Osteoblast (primary cell): ENCODE measurements around the gene IFT27. TPM values are rescaled to one million over a fixed set of nuclear protein-coding genes. Genes with fewer than 3 reads are reported as not detected.

Experiments used
- DNase-seq: peaks from one replicate; pipeline ENCODE4 v3.0.0; 2011; ENCODE audit warnings: low spot score, mixed read lengths; ENCODE audit not compliant: insufficient read length; ENCODE audit errors: missing footprints
- H2AFZ ChIP-seq: 2 replicates; pipeline ENCODE4 v1.6.0; 2011; ENCODE audit warnings: mild to moderate bottlenecking, low read length
- H3K27ac ChIP-seq: 2 replicates; pipeline ENCODE4 v1.5.1; 2011; ENCODE audit warnings: mild to moderate bottlenecking, low read depth, low read length, moderate library complexity
- H3K27me3 ChIP-seq: 2 replicates; pipeline ENCODE4 v1.6.0; 2012; ENCODE audit warnings: mild to moderate bottlenecking, control low read depth, inconsistent platforms, low read length, moderate library complexity; ENCODE audit not compliant: insufficient read depth
- H3K36me3 ChIP-seq: 2 replicates; pipeline ENCODE4 v1.5.1; 2011; ENCODE audit warnings: mild to moderate bottlenecking, low read length, control low read depth, moderate library complexity; ENCODE audit not compliant: insufficient read depth
- H3K4me1 ChIP-seq: 2 replicates; pipeline ENCODE4 v1.5.1; 2011; ENCODE audit warnings: mild to moderate bottlenecking, low read length, control low read depth, moderate library complexity; ENCODE audit not compliant: insufficient read depth
- H3K4me2 ChIP-seq: 2 replicates; pipeline ENCODE4 v1.6.0; 2011; ENCODE audit warnings: mild to moderate bottlenecking, low read length; ENCODE audit not compliant: insufficient read depth
- H3K4me3 ChIP-seq: fragments of 200-600 bp; sonication (generic); 3 replicates; pipeline ENCODE4 v1.5.1; 2012; ENCODE audit warnings: mild to moderate bottlenecking, low read length, inconsistent platforms; ENCODE audit not compliant: insufficient read depth
- H3K79me2 ChIP-seq: 2 replicates; pipeline ENCODE4 v1.6.0; 2012; ENCODE audit warnings: mild to moderate bottlenecking, low read length, control low read depth, inconsistent platforms; ENCODE audit not compliant: insufficient read depth
- H3K9me3 ChIP-seq: 2 replicates; pipeline ENCODE4 v1.5.1; 2011; ENCODE audit warnings: low read depth, low read length, control low read depth
- H4K20me1 ChIP-seq: 2 replicates; pipeline ENCODE4 v1.6.0; 2012; ENCODE audit warnings: mild to moderate bottlenecking, low read length, control low read depth; ENCODE audit not compliant: insufficient read depth
- CTCF ChIP-seq: IDR thresholded peaks from 2 replicates; pipeline ENCODE4 v1.5.1; 2011; ENCODE audit warnings: mild to moderate bottlenecking, low read depth, low read length, moderate library complexity; ENCODE audit errors: extremely low read depth
- total RNA-seq: library from RNA; depleted of rRNA; stranded (reverse); fragments of >200 nt; gene quantifications from 2 replicates; pipeline ENCODE4 v1.2.3, GENCODE V29; 2012

IFT27 gene
- total RNA-seq, 1 donor = 22.1 TPM

DNA sequence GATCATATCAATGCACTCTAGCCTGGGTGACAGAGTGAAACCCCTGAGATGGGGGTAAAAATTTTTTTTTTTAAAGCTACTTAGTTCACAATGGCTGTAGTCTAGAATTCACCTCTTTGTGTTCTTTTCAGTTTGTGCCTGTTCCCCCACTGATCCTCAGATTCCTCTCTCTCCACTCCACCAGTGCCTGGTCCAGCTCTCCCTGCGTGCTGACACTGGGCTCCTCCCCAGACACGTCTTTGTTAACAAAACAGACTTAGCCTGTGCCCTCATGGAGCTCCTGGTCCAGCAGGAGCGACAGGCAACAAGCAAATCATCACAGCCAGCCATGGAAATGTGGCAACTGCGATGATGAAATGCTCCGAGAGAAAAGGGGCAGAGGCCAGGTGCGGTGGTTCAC is 34.0 kb downstream of the IFT27 start:
- H3K27me3 ChIP-seq = peaks cover 13% of the 10 kb centered on the region
- H4K20me1 ChIP-seq = no peaks in the 10 kb centered on the region
- no peak overlapping the region for H3K4me2 ChIP-seq
- no peak overlapping the region for H2AFZ ChIP-seq
- no peaks in the 10 kb centered on the region for H3K9me3 ChIP-seq
- H3K36me3 ChIP-seq = no peaks in the 10 kb centered on the region
- TF ChIP-seq CTCF = no peak
- H3K4me3 ChIP-seq = no peak overlapping the region
- H3K79me2 ChIP-seq = no peaks in the 10 kb centered on the region
- H3K27ac ChIP-seq = no peak overlapping the region
- no peak for DNase-seq
- H3K4me1 ChIP-seq = no peaks in the 10 kb centered on the region

DNA sequence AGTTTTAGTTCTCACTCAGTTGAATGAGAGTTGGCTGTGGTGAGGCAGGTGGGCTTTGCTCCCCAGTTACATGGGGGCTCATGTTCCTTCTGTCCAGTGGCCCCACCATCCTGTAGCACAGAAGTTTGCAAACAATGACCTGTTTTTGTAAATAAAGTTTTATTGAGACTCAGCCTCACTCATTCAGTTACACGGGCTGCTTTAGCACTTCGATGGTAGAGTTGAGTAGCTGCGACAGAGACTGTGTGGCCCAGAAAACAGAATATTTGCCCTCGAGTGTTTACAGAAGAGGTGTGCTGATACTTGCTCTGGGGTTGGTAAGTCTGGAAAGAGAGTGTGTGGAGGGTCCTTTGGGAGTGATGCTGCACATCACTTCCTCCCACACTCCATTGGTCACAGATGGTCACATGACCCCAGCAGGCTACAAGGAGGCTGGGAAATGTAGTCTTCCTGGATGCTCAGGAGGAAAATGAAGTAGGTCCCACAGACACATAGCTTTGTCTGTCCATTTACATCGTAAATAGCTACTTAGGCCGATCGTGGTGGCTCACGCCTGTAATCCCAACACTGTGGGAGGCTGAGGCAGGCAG is 34.6 kb downstream of the IFT27 start:
- H3K79me2 ChIP-seq = no peaks in the 10 kb centered on the region
- H3K27me3 ChIP-seq = peaks cover 17% of the 10 kb centered on the region
- H3K4me3 ChIP-seq = no peak overlapping the region
- no peak overlapping the region for H3K27ac ChIP-seq
- DNase-seq = no peak
- no peaks in the 10 kb centered on the region for H3K9me3 ChIP-seq
- H3K4me1 ChIP-seq = no peaks in the 10 kb centered on the region
- no peaks in the 10 kb centered on the region for H3K36me3 ChIP-seq
- no peak overlapping the region for H2AFZ ChIP-seq
- H4K20me1 ChIP-seq = no peaks in the 10 kb centered on the region
- no peak overlapping the region for H3K4me2 ChIP-seq
- no peak for TF ChIP-seq CTCF

- Histone ChIP-seq H3K27me3 (peaks cover 20% of the 10 kb centered on the region), H4K20me1 (no peaks in the 10 kb centered on the region), H3K36me3 (no peaks in the 10 kb centered on the region), H3K4me3 (no peak overlapping the region), H3K4me2 (no peak overlapping the region), H2AFZ (no peak overlapping the region), H3K4me1 (no peaks in the 10 kb centered on the region), H3K27ac (no peak overlapping the region), H3K79me2 (no peaks in the 10 kb centered on the region), H3K9me3 (no peaks in the 10 kb centered on the region)
- TF ChIP-seq CTCF = no peak
- DNase-seq = no peak
These were observed 35.2 kb downstream of the IFT27 start for GRCh38 chr22:36740716-36741115.

- Histone ChIP-seq H3K27me3 (peaks cover 16% of the 10 kb centered on the region), H3K4me2 (no peak overlapping the region), H3K79me2 (no peaks in the 10 kb centered on the region), H3K4me1 (no peaks in the 10 kb centered on the region), H3K27ac (no peak overlapping the region), H3K36me3 (no peaks in the 10 kb centered on the region), H2AFZ (no peak overlapping the region), H3K4me3 (no peak overlapping the region), H4K20me1 (no peaks in the 10 kb centered on the region), H3K9me3 (no peaks in the 10 kb centered on the region)
- TF ChIP-seq CTCF = no peak
- DNase-seq = no peak
These were observed 36.7 kb downstream of the IFT27 start for GRCh38 chr22:36739185-36739584.
